Ammon's horn (tissue), 1 donor: ENCODE data around the gene PTCHD1.

Experiments
- DNase-seq: peaks from one replicate; pipeline ENCODE4 v3.0.0-alpha.2; 2016; ENCODE audit warnings: low spot score

The PTCHD1 gene

GRCh38 chrX:23356189-23356588 is 21.5 kb downstream of the PTCHD1 start:
- no peak for DNase-seq

GRCh38 chrX:23364416-23364815 is 29.8 kb downstream of the PTCHD1 start:
- DNase-seq, result no peak

GRCh38 chrX:23365541-23365940 is 30.9 kb downstream of the PTCHD1 start:
- no peak for DNase-seq

- DNase-seq, result no peak
These were observed 32.3 kb downstream of the PTCHD1 start for GRCh38 chrX:23366914-23367313.

GRCh38 chrX:23369027-23369426 is 34.4 kb downstream of the PTCHD1 start:
- no peak for DNase-seq

- no peak for DNase-seq
These were observed 37.7 kb downstream of the PTCHD1 start for GRCh38 chrX:23372220-23372902.

- DNase-seq, result peak; percentile 45
These were observed 38.6 kb downstream of the PTCHD1 start for GRCh38 chrX:23373129-23373804.

GRCh38 chrX:23374291-23374690 is 39.6 kb downstream of the PTCHD1 start:
- no peak for DNase-seq

GRCh38 chrX:23376581-23376980 is 41.9 kb downstream of the PTCHD1 start:
- DNase-seq, result no peak

- DNase-seq, result no peak
These were observed 45.9 kb downstream of the PTCHD1 start for GRCh38 chrX:23380581-23380980.

GRCh38 chrX:23381099-23382087 is 46.7 kb downstream of the PTCHD1 start:
- DNase-seq, result no peak

GRCh38 chrX:23382572-23382971 is 47.9 kb downstream of the PTCHD1 start:
- no peak for DNase-seq

- no peak for DNase-seq
These were observed 48.8 kb downstream of the PTCHD1 start for GRCh38 chrX:23383411-23383810.

GRCh38 chrX:23385242-23385641 is 50.6 kb downstream of the PTCHD1 start:
- DNase-seq, result no peak

GRCh38 chrX:23386260-23386659 is 51.6 kb downstream of the PTCHD1 start:
- no peak for DNase-seq

- DNase-seq, result no peak
These were observed 52.1 kb downstream of the PTCHD1 start for GRCh38 chrX:23386726-23387125.

GRCh38 chrX:23387550-23388184 is 53.0 kb downstream of the PTCHD1 start:
- no peak for DNase-seq

- DNase-seq, result no peak
These were observed 54.6 kb downstream of the PTCHD1 start for GRCh38 chrX:23389196-23389792.

GRCh38 chrX:23390979-23391378 is 56.3 kb downstream of the PTCHD1 start:
- no peak for DNase-seq

- no peak for DNase-seq
These were observed 57.5 kb downstream of the PTCHD1 start for GRCh38 chrX:23392195-23392594.

GRCh38 chrX:23394421-23394820 is 59.8 kb downstream of the PTCHD1 start:
- DNase-seq, result no peak

GRCh38 chrX:23396263-23396662 is 61.6 kb downstream of the PTCHD1 start:
- no peak for DNase-seq
